H1 (cell line): ENCODE measurements around the gene GUCA1A. TPM values are rescaled to one million over a fixed set of nuclear protein-coding genes. Genes with fewer than 3 reads are reported as not detected.
A peak's percentile ranks its signal among the peaks of the same experiment; 100 is the strongest.

Source experiments
- CTCF ChIA-PET: fragments of 300-600 bp; sonication (Branson Sonifier 250); formaldehyde crosslinking; loops from one replicate; lab custom pipeline; 2021; ENCODE audit not compliant: partially characterized antibody; lab: Charles Lee
- POLR2A ChIA-PET: fragments of 300-600 bp; sonication (Branson Sonifier 250); formaldehyde crosslinking; loops from one replicate; lab custom pipeline; 2021; ENCODE audit warnings: inconsistent platforms; ENCODE audit not compliant: partially characterized antibody; lab: Charles Lee
- DNase-seq, 2 experiments: peaks; one replicate each; pipeline versions ENCODE4 v3.0.0 to v3.0.0-alpha.2; 2010 to 2022; ENCODE audit warnings: low spot score in 2 of 2, low read depth in 1 of 2, mixed read lengths in 1 of 2
- FAIRE-seq: peaks from 2 replicates; lab custom pipeline; 2011; peaks lifted over from hg19 to GRCh38; lab: Jason Lieb, UNC
- H2AFZ ChIP-seq: 2 replicates; pipeline ENCODE4 v1.8.1; 2012; ENCODE audit warnings: low read length, inconsistent platforms
- H2AK5ac ChIP-seq: 2 replicates; pipeline ENCODE4 v1.6.1; 2013; ENCODE audit warnings: low read depth, low read length
- H2BK120ac ChIP-seq: replicated peaks from 2 replicates; pipeline ENCODE3; 2013; ENCODE audit warnings: low read depth, low read length, inconsistent platforms
- H2BK12ac ChIP-seq: 2 replicates; pipeline ENCODE4 v1.6.1; 2013; ENCODE audit warnings: low read depth, low read length
- H2BK15ac ChIP-seq: 2 replicates; pipeline ENCODE4 v1.6.1; 2013; ENCODE audit warnings: low read length
- H2BK20ac ChIP-seq: 2 replicates; pipeline ENCODE4 v1.6.1; 2013; ENCODE audit warnings: low read length
- H2BK5ac ChIP-seq: 2 replicates; pipeline ENCODE4 v1.6.1; 2013; ENCODE audit warnings: low read depth, low read length
- H3K14ac ChIP-seq: 2 replicates; pipeline ENCODE4 v1.6.1; 2013; ENCODE audit warnings: inconsistent platforms; ENCODE audit not compliant: insufficient read length
- H3K18ac ChIP-seq: 2 replicates; pipeline ENCODE4 v1.6.1; 2013; ENCODE audit warnings: low read length; ENCODE audit errors: extremely low read depth
- H3K23ac ChIP-seq: 2 replicates; pipeline ENCODE4 v1.6.1; 2013; ENCODE audit warnings: inconsistent platforms; ENCODE audit not compliant: insufficient read length
- H3K23me2 ChIP-seq: 2 replicates; pipeline ENCODE4 v1.6.1; 2013; ENCODE audit warnings: low read depth, low read length
- H3K27ac ChIP-seq: 2 replicates; pipeline ENCODE4 v1.6.1; 2011; ENCODE audit warnings: low read depth, low read length, inconsistent platforms
- H3K27me3 ChIP-seq, 4 experiments: replicated peaks in 1 of 4; 1 replicate in 1 of 4; 2 replicates in 3 of 4; pipeline versions ENCODE4 v1.6.1 to v1.8.1; 2011 to 2013; ENCODE audit warnings: low read length in 3 of 4, mild to moderate bottlenecking in 3 of 4, inconsistent platforms in 2 of 4, mixed read lengths in 2 of 4, moderate library complexity in 1 of 4; ENCODE audit not compliant: control insufficient read depth in 3 of 4, insufficient read depth in 3 of 4; ENCODE audit errors: extremely low read depth in 1 of 4
- H3K36me3 ChIP-seq, 4 experiments: 2 replicates each; pipeline versions ENCODE4 v1.6.1 to v1.8.1; 2011 to 2013; ENCODE audit warnings: mild to moderate bottlenecking in 4 of 4, low read length in 3 of 4, moderate library complexity in 2 of 4, control low read depth in 1 of 4, inconsistent platforms in 1 of 4; ENCODE audit not compliant: insufficient read depth in 4 of 4, control insufficient read depth in 2 of 4
- H3K4ac ChIP-seq: replicated peaks from 2 replicates; pipeline ENCODE3; 2013; ENCODE audit warnings: low read length, low read depth, mixed read lengths, inconsistent platforms; ENCODE audit not compliant: insufficient read length
- H3K4me1 ChIP-seq, 4 experiments: replicated peaks in 1 of 4; 1 replicate in 1 of 4; 2 replicates in 3 of 4; pipeline versions ENCODE4 v1.6.1 to v1.8.1; 2011 to 2013; ENCODE audit warnings: low read length in 3 of 4, inconsistent platforms in 2 of 4, mixed read lengths in 1 of 4; ENCODE audit not compliant: insufficient read depth in 4 of 4, control insufficient read depth in 3 of 4
- H3K4me2 ChIP-seq, 2 experiments: 2 replicates each; pipeline versions ENCODE4 v1.6.1 to v1.8.1; 2011 to 2013; ENCODE audit warnings: low read depth in 2 of 2, low read length in 2 of 2, control low read depth in 1 of 2, inconsistent platforms in 1 of 2, mild to moderate bottlenecking in 1 of 2; ENCODE audit not compliant: insufficient read depth in 1 of 2
- H3K4me3 ChIP-seq, 4 experiments: fragments of 200-600, 300-600 bp in 1 of 4; sonication (generic), shearing (Covaris generic), sonication (Bioruptor Twin) in 1 of 4; 2 replicates each; pipeline versions ENCODE4 v1.5.1 to v1.8.1; 2011 to 2016; ENCODE audit warnings: low read length in 4 of 4, low read depth in 3 of 4, control low read depth in 2 of 4, inconsistent platforms in 2 of 4, mild to moderate bottlenecking in 2 of 4, mixed read lengths in 1 of 4, moderate library complexity in 1 of 4; ENCODE audit not compliant: insufficient read depth in 2 of 4; ENCODE audit errors: extremely low read depth in 1 of 4
- H3K56ac ChIP-seq: replicated peaks from 2 replicates; pipeline ENCODE3; 2013; ENCODE audit warnings: low read depth, mild to moderate bottlenecking, mixed read lengths, low read length, inconsistent platforms; ENCODE audit not compliant: insufficient read length
- H3K79me1 ChIP-seq: 2 replicates; pipeline ENCODE4 v1.6.1; 2013; ENCODE audit warnings: low read depth, low read length, control low read depth
- H3K79me2 ChIP-seq, 2 experiments: 2 replicates each; pipeline versions ENCODE4 v1.6.1 to v1.8.1; 2012 to 2013; ENCODE audit warnings: low read length in 2 of 2, mild to moderate bottlenecking in 2 of 2, inconsistent platforms in 1 of 2; ENCODE audit not compliant: insufficient read depth in 2 of 2, control insufficient read depth in 1 of 2
- H3K9ac ChIP-seq, 4 experiments: replicated peaks in 1 of 4; 1 replicate in 1 of 4; 2 replicates in 3 of 4; pipeline versions ENCODE4 v1.6.1 to v1.8.1; 2011 to 2013; ENCODE audit warnings: low read depth in 3 of 4, low read length in 3 of 4, control low read depth in 2 of 4, mild to moderate bottlenecking in 2 of 4, moderate library complexity in 2 of 4, inconsistent platforms in 1 of 4; ENCODE audit errors: extremely low read depth in 1 of 4
- H3K9me3 ChIP-seq, 2 experiments: 2 replicates each; pipeline versions ENCODE4 v1.6.1 to v1.8.1; 2012 to 2013; ENCODE audit warnings: mild to moderate bottlenecking in 2 of 2, moderate library complexity in 2 of 2, control low read depth in 1 of 2, inconsistent platforms in 1 of 2, low read depth in 1 of 2, low read length in 1 of 2, mixed read lengths in 1 of 2; ENCODE audit not compliant: insufficient read depth in 2 of 2
- H4K20me1 ChIP-seq, 2 experiments: replicated peaks in 1 of 2; 2 replicates each; pipeline versions ENCODE3 to v1.8.1; 2011 to 2013; ENCODE audit warnings: inconsistent platforms in 2 of 2, low read length in 2 of 2, mild to moderate bottlenecking in 1 of 2; ENCODE audit not compliant: insufficient read depth in 2 of 2, control insufficient read depth in 1 of 2
- H4K5ac ChIP-seq: 2 replicates; pipeline ENCODE4 v1.6.1; 2013; ENCODE audit warnings: low read length, low read depth, mixed read lengths, inconsistent platforms; ENCODE audit not compliant: insufficient read length
- H4K8ac ChIP-seq: 2 replicates; pipeline ENCODE4 v1.8.0; 2013; ENCODE audit warnings: mild to moderate bottlenecking, moderate library complexity, low read length, inconsistent platforms; ENCODE audit not compliant: insufficient read depth; ENCODE audit errors: extremely low read depth
- H4K91ac ChIP-seq: replicated peaks from 2 replicates; pipeline ENCODE3; 2013; ENCODE audit warnings: low read length, mixed read lengths, inconsistent platforms; ENCODE audit not compliant: insufficient read length
- CREB1 ChIP-seq: IDR thresholded peaks from 2 replicates; pipeline ENCODE4 v1.6.1; 2012; ENCODE audit warnings: inconsistent platforms
- NANOG ChIP-seq: IDR thresholded peaks from 2 replicates; pipeline ENCODE4 v1.6.1; 2011; ENCODE audit warnings: low read length, low read depth, mild to moderate bottlenecking, inconsistent platforms; ENCODE audit not compliant: insufficient read depth, poor library complexity, severe bottlenecking
- RFX5 ChIP-seq: IDR thresholded peaks from 2 replicates; pipeline ENCODE4 v1.6.1; 2011; ENCODE audit warnings: low read depth, low read length, improper control_type of control experiment, borderline replicate concordance
- WGBS, 2 experiments: shearing (Covaris generic) in 1 of 2; methylation state at CpG; one replicate each; pipeline versions ENCODE4 v1.1.6 to v1.1.7; 2013 to 2015; ENCODE audit warnings: low lambda C conversion rate in 2 of 2, mixed read lengths in 2 of 2, inconsistent platforms in 1 of 2, low coverage in 1 of 2, missing lambda C conversion rate in 1 of 2; ENCODE audit not compliant: insufficient replicate concordance in 2 of 2, insufficient coverage in 1 of 2, insufficient read length in 1 of 2; ENCODE audit errors: extremely low coverage in 1 of 2, missing lambda C conversion rate in 1 of 2; 5-methylcytosine and 5-hydroxymethylcytosine counted together
- polyA plus RNA-seq, 7 experiments: library from polyadenylated mRNA; depleted of rRNA in 3 of 7; stranded (reverse) in 5 of 7; unstranded in 2 of 7; fragments of >200 nt in 5 of 7; fragments of 200-250 nt in 2 of 7; gene quantifications; 1 replicate in 5 of 7; 2 replicates in 1 of 7; 4 replicates in 1 of 7; pipeline versions ENCODE4 v1.2.1 to v1.2.3, GENCODE V29; 2011 to 2013; ENCODE audit warnings: missing spikeins in 2 of 7, mixed read lengths in 2 of 7
- total RNA-seq: library from RNA; stranded (reverse); fragmentation: NEBNext Ultra II Directional; extraction: Animal tissue kit (Norgen Biotek cat#: 25700); gene quantifications from 2 replicates; pipeline ENCODE4 v1.2.1, GENCODE V29; 2021

Gene GUCA1A
- total and polyA plus RNA-seq, 2 of the 8 experiments (the other 6 are each of a cell fraction or from before 2014, with no cell fraction given) = 4.6 to 24.6 TPM

GRCh38 chr6:42162812-42163211, 10.4 kb upstream of the GUCA1A start:
- H3K23ac ChIP-seq = no peak overlapping the region
- no peak overlapping the region; a peak in 1 of 4 replicates for H3K4me2 ChIP-seq
- no peaks in the 10 kb centered on the region for H3K23me2 ChIP-seq
- no peak overlapping the region for H3K56ac ChIP-seq
- no peaks in the 10 kb centered on the region for H3K79me2 ChIP-seq
- H3K9ac ChIP-seq = no peak overlapping the region
- no peaks in the 10 kb centered on the region for H3K79me1 ChIP-seq
- DNase-seq = no peak
- H3K9me3 ChIP-seq = no peaks in the 10 kb centered on the region
- no peak overlapping the region for H3K4ac ChIP-seq
- POLR2A ChIA-PET = interaction anchor here (0.8 to 9.2 kb wide), 10 partner anchors 12 to 71 kb away, joined by 3 to 109 read pairs (median 4); partner anchors contain the start of gene C6orf132
- no peak for FAIRE-seq
- TF ChIP-seq NANOG = no peak
- no peak for TF ChIP-seq CREB1
- no peak for TF ChIP-seq RFX5
- CTCF ChIA-PET = interaction anchor here (0.6 to 11.2 kb wide), 12 partner anchors 10 to 89 kb away, joined by 3 to 224 read pairs (median 8); partner anchors contain the start of genes C6orf132 and GUCA1A
- peak overlapping the region; percentile 9; the same call in 1 of the 2 replicates for H2BK15ac ChIP-seq
- H2AFZ ChIP-seq = 0 out of 2 replicates have a peak overlapping the region, but pooled peaks have one; percentile 8
- peaks cover 7 to 23% (median 11%) of the 10 kb centered on the region in 4 experiments for H3K4me1 ChIP-seq
- 0 out of 2 replicates have a peak overlapping the region, but pooled peaks have one; percentile 22 for H2BK12ac ChIP-seq
- 95% methylated on average over 13 of the region's 13 CpGs; no CpG with 5 or more reads in 1 of the 2 experiments for WGBS, 2 experiments
- H3K27ac ChIP-seq = no peak overlapping the region
- no peak overlapping the region for H2BK120ac ChIP-seq
- no peak overlapping the region for H4K5ac ChIP-seq
- no peak overlapping the region for H2BK5ac ChIP-seq
- H2BK20ac ChIP-seq = no peak overlapping the region
- peak overlapping the region; percentile 47; the same call in 1 of the 2 replicates for H2AK5ac ChIP-seq
- no peak overlapping the region for H4K8ac ChIP-seq
- H3K36me3 ChIP-seq = no peaks in the 10 kb centered on the region
- no peak overlapping the region for H3K14ac ChIP-seq
- H4K91ac ChIP-seq = no peak overlapping the region
- no peak overlapping the region for H3K18ac ChIP-seq
- H3K27me3 ChIP-seq = no peaks in the 10 kb centered on the region; a peak in 1 of 7 replicates
- no peak overlapping the region for H3K4me3 ChIP-seq
- no peaks in the 10 kb centered on the region for H4K20me1 ChIP-seq
